Lung (tissue), 12 donors: ENCODE data around the gene TMA16. TPM values are rescaled to one million over a fixed set of nuclear protein-coding genes. Genes with fewer than 3 reads are reported as not detected.

Experiments used
- ATAC-seq: fragments of 200-7000 bp; cut with Tn5 transposase; one replicate; pipeline ENCODE4 v1.9.1; 2020; ENCODE audit warnings: moderate number of reproducible peaks; ENCODE audit not compliant: insufficient read depth, low FRiP score
- DNase-seq, 3 donors: peaks; one replicate each; pipeline ENCODE4 v3.0.0-alpha.2; 2013 to 2017
- H3K27ac ChIP-seq, 2 donors: one replicate each; pipeline ENCODE4 v1.5.1; 2013; ENCODE audit warnings: mild to moderate bottlenecking in 2 of 2, moderate library complexity in 2 of 2, control low read depth in 1 of 2, inconsistent platforms in 1 of 2, low read depth in 1 of 2, low read length in 1 of 2
- H3K27me3 ChIP-seq, 3 donors: one replicate each; pipeline ENCODE4 v1.5.1; 2013; ENCODE audit warnings: low read length in 2 of 3; ENCODE audit not compliant: control insufficient read depth in 3 of 3, insufficient read depth in 3 of 3
- H3K36me3 ChIP-seq, 4 donors: one replicate each; pipeline ENCODE4 v1.5.1; 2013; ENCODE audit warnings: low read length in 4 of 4, mild to moderate bottlenecking in 1 of 4, moderate library complexity in 1 of 4; ENCODE audit not compliant: control insufficient read depth in 4 of 4, insufficient read depth in 4 of 4
- H3K4me1 ChIP-seq, 5 donors: one replicate each; pipeline ENCODE4 v1.5.1; 2013; ENCODE audit warnings: low read length in 5 of 5, mild to moderate bottlenecking in 2 of 5, moderate library complexity in 1 of 5; ENCODE audit not compliant: control insufficient read depth in 5 of 5, insufficient read depth in 5 of 5
- H3K4me3 ChIP-seq: one replicate; pipeline ENCODE4 v1.5.1; 2013; ENCODE audit warnings: mild to moderate bottlenecking, control low read depth, moderate library complexity
- H3K9ac ChIP-seq, 2 donors: one replicate each; pipeline ENCODE4 v1.5.1; 2013; ENCODE audit warnings: low read length in 2 of 2, control low read depth in 1 of 2; ENCODE audit not compliant: insufficient read depth in 1 of 2
- H3K9me3 ChIP-seq, 4 donors: one replicate each; pipeline ENCODE4 v1.5.1; 2013; ENCODE audit warnings: low read length in 3 of 4, mild to moderate bottlenecking in 1 of 4, moderate library complexity in 1 of 4; ENCODE audit not compliant: control insufficient read depth in 4 of 4, insufficient read depth in 3 of 4
- CTCF ChIP-seq: IDR thresholded peaks from 2 replicates; pipeline ENCODE4 v1.5.1; 2012; ENCODE audit warnings: mild to moderate bottlenecking; ENCODE audit errors: control extremely low read depth, extremely low read depth
- WGBS, 2 donors: extraction: QIAGEN DNeasy Blood & Tissue Kit; methylation state at CpG; one replicate each; pipeline ENCODE4 v1.1.7; 2013; 5-methylcytosine and 5-hydroxymethylcytosine counted together
- polyA plus RNA-seq, 2 donors: library from polyadenylated mRNA; stranded (reverse); fragments of 200-250 nt; gene quantifications; one replicate each; pipeline ENCODE4 v1.2.1, GENCODE V29; 2013
- total RNA-seq, 2 donors: library from RNA; depleted of rRNA in 1 of 2; stranded (reverse); fragments of >200 nt in 1 of 2; gene quantifications; one replicate each; pipeline ENCODE4 v1.2.1, GENCODE V29; 2014 to 2021
- donor health status: control.
- donor health status: control.
- donor health status: Bipolar disorder and iron deficiency.
- donor health status: healthy.
- donor health status: DM: yes; HTN: yes; CAD: no.

Gene TMA16
- total and polyA plus RNA-seq, 4 donors, result 15.7 to 23.8 (median 19.8) TPM

GRCh38 chr4:163448540-163449203, 45.8 kb upstream of the TMA16 start:
- no peak for TF ChIP-seq CTCF
- Histone ChIP-seq H3K4me3 (no peak overlapping the region), H3K27ac (no peak overlapping the region), H3K27me3 (no peaks in the 10 kb centered on the region), H3K9me3 (no peaks in the 10 kb centered on the region), H3K4me1 (no peaks in the 10 kb centered on the region), H3K9ac (no peak overlapping the region), H3K36me3 (no peaks in the 10 kb centered on the region)
- ATAC-seq (no peak), DNase-seq (no peak)
- WGBS, 2 donors, result 74 to 78% methylated on average over 6 of the region's 6 CpGs

- no peaks in the 10 kb centered on the region for H3K27me3 ChIP-seq
- H3K4me3 ChIP-seq, result no peak overlapping the region
- no peaks in the 10 kb centered on the region for H3K4me1 ChIP-seq
- H3K27ac ChIP-seq, result no peak overlapping the region
- DNase-seq, result no peak
- TF ChIP-seq CTCF, result no peak
- no peak overlapping the region for H3K9ac ChIP-seq
- 88 to 89% methylated on average over 5 of the region's 5 CpGs for WGBS, 2 donors
- no peak for ATAC-seq
- H3K36me3 ChIP-seq, result no peaks in the 10 kb centered on the region
- no peaks in the 10 kb centered on the region for H3K9me3 ChIP-seq
These were observed 31.9 kb upstream of the TMA16 start for GRCh38 chr4:163462556-163462955.

- Histone ChIP-seq H3K27ac (no peak overlapping the region), H3K9ac (no peak overlapping the region), H3K27me3 (no peaks in the 10 kb centered on the region), H3K9me3 (no peaks in the 10 kb centered on the region), H3K4me3 (no peak overlapping the region), H3K4me1 (no peaks in the 10 kb centered on the region), H3K36me3 (no peaks in the 10 kb centered on the region)
- no peak for TF ChIP-seq CTCF
- no peak for DNase-seq
- ATAC-seq, result no peak
- 89 to 91% methylated on average over 4 of the region's 4 CpGs for WGBS, 2 donors
These were observed 27.3 kb upstream of the TMA16 start for GRCh38 chr4:163467082-163467770.
